GM12874 (cell line): ENCODE measurements around the gene ITPK1.
A peak's percentile ranks its signal among the peaks of the same experiment; 100 is the strongest.

ENCODE experiments used
- TF ChIP-seq, protein P1 (sequence below): IDR thresholded peaks from 2 replicates; pipeline ENCODE4 v1.5.1; 2011; ENCODE audit warnings: low read depth, mild to moderate bottlenecking, control low read depth, low read length, moderate library complexity; ENCODE audit not compliant: insufficient read depth

The ITPK1 gene

DNA sequence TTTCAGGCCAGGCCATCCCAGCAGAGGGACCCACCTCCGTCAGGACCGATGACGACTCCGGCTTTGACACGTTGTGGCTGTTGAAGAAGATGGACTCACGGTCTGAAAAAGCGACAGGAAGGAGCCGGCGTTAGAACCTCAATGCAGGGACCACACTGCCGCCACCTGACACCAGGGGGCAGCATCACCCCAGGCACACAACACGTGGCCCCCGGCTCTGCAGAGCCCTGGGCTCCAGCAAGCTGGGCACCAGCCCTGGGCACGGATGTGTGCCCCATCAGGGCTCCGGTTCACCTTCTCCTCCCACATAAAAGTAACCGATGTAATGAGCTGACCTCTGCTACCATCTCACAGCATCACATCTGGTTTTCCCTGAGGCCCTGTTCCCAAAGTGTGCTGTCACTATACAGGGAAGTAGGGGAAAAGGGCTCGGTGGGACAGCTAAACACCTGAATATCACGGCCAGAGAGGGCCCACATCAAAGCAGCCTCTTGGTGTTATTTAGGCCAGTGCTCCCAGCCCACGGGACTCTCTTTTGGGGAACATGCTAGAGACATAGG is 163.7 kb downstream of the ITPK1 start:
- TF ChIP-seq, protein P1, sequence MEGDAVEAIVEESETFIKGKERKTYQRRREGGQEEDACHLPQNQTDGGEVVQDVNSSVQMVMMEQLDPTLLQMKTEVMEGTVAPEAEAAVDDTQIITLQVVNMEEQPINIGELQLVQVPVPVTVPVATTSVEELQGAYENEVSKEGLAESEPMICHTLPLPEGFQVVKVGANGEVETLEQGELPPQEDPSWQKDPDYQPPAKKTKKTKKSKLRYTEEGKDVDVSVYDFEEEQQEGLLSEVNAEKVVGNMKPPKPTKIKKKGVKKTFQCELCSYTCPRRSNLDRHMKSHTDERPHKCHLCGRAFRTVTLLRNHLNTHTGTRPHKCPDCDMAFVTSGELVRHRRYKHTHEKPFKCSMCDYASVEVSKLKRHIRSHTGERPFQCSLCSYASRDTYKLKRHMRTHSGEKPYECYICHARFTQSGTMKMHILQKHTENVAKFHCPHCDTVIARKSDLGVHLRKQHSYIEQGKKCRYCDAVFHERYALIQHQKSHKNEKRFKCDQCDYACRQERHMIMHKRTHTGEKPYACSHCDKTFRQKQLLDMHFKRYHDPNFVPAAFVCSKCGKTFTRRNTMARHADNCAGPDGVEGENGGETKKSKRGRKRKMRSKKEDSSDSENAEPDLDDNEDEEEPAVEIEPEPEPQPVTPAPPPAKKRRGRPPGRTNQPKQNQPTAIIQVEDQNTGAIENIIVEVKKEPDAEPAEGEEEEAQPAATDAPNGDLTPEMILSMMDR, result peak; percentile 94

DNA sequence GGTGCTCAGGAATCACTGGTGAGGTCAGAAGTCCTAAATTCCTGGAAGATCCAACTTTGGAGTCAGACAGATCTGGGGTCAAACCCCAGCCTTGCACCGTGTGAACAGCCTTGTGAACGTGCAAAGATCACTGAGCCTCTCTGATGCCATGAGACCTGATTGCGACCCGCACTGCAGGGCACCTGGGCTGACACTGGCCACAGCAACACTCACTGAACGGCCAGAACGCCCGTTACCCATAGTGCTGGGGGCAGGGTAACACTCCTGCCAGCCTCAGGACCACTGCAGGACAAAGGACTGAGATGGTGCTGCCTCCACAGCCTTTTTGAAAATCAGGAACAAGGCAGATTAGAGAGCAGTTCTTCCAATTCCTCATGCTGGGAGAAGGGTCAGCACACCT is 164.5 kb downstream of the ITPK1 start:
- TF ChIP-seq, protein P1, result no peak

DNA sequence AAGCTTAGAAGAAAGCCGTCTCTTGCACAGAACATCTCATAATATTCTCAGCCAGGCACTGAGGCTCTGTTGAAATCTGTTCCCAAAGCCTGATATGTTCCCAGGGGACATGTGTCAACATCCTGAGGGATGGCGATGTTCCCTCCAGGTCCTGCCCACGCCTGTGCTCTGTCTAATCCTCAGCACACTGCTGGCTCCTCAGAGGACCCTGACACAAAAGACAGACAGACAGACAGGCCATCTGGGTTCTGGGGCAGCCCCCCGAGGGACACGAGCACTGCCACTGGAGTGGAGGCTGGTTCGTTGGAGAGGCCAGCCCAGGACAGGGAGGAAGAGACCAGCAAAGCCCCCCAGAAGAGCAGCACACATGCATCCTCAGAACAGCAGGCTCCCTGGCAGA is 165.0 kb downstream of the ITPK1 start:
- TF ChIP-seq, protein P1, result no peak

DNA sequence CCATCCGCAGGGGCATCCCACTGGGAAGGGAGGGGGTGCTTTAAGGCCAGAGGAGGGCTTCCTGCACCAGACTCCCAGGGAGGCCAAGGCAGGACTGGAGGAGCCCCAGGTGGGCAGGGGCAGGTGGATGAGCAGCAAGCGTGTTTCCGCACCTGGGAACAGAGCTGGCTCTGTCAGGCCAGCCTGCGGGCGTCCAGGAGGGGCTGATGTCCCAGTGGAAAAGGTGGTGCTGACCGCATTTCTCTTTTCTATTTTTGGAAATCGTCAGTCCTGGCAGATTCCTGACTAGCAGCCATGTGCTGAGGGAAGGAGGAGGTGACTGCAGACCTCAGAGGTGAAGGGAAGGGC is 165.6 kb downstream of the ITPK1 start:
- TF ChIP-seq, protein P1, result no peak

DNA sequence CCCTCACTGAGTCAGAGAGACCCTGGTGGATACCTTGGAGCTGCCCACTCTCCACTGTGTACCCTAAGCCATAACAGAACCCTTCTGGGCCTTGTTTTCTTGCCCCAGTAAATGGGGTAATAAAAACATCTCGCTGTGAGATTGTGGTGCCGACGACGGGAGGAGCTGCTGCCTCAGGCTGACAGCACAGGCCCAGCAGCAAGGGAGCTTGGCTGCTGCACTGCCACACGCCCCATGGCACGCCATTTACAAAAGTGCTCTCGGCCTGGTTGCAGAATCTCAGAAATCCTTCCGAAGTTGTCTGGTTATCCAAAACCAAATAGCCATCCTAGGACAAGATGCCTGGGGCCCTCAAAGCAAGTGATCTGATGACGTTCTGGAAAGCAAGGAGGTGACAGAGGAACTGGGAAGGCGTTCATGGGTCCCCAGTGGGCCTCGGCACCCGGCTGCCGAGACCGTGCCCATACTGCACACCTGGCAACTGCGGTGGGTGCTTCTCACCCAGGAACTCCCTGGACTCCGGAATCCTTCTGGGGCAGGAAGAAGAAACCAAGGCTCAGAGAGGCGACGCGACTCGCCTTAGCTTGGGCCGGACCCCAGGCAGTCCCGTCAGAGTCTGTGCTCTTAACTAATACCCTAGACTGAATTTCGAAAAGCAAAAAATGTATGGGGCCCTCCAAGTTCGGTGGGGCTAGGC is 166.1 kb downstream of the ITPK1 start:
- TF ChIP-seq, protein P1, result no peak

DNA sequence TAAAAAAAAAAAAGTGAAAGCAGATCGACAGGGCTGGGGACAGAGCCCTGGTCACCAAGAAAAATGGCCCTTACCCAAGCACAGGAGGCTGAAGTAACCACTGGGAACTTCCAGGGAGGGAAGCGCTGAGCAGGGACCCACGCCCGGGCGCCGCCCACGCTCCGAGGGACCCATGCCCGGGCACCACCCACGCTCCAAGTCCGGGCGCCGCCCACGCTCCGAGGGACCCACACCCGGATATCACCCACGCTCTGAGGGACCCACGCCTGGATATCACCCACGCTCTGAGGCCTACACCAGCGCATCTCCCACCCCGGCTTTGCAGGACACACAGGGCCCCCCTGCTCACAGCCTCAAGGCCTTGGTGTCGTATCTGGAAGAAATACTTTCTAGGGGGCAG is 167.1 kb downstream of the ITPK1 start:
- TF ChIP-seq, protein P1, result no peak

DNA sequence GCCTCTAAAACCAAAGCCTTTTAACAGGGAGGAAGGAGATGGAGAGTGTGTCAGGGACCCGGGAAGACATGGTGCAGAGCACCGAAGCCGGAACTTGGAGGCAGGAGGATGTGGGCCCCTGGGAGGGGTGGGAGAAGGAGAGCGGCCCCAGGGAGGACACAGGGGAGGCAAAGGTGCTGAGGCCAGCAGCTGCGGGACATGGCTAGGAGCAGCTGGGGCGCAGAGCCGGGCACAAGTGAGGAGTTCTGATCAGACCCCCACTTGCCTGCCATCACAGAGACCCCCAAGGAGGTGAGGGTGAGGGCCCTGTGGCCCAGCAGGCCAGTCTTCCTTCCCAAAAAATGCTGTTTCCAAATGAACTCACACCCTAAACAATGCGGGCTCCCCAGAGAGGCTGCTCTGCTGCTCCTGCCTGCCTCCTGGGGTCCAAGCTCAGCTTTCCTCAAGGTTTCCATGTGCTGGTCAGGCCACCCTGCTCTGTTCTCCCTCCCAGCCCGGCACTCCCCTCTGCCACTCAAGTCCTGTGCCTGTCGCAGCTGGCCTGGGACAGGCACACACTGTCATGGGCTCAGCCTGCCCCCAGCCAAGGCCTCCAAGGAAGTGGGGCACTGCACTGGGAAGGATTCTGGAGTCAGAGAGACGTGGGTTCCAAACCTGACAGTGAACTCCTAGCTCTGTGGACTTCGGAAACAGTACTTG is 168.7 kb downstream of the ITPK1 start:
- TF ChIP-seq, protein P1, result no peak
